ENCODE data around the gene NBEAL2.

DNA sequence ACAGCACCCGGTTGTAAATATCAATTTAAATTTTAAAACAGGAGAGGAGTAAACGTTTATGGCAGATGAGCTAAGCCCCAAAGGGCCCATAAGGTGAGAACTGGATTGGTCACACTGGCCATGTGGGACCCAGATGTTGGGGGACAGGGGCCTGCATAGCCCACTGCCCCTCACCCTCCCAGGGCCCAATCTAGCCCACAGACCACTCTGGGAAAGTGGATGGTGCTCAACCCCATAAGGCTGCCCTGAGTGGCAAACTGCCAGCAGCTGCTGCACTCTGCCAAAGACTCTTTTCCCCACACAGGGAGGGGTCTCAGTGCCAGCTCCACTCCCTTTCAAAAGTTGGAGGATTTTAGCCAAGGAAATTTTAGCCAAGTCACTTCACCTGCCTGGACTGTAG, 45.4 kb upstream of the NBEAL2 start:
- TF ChIP-seq, protein P1, sequence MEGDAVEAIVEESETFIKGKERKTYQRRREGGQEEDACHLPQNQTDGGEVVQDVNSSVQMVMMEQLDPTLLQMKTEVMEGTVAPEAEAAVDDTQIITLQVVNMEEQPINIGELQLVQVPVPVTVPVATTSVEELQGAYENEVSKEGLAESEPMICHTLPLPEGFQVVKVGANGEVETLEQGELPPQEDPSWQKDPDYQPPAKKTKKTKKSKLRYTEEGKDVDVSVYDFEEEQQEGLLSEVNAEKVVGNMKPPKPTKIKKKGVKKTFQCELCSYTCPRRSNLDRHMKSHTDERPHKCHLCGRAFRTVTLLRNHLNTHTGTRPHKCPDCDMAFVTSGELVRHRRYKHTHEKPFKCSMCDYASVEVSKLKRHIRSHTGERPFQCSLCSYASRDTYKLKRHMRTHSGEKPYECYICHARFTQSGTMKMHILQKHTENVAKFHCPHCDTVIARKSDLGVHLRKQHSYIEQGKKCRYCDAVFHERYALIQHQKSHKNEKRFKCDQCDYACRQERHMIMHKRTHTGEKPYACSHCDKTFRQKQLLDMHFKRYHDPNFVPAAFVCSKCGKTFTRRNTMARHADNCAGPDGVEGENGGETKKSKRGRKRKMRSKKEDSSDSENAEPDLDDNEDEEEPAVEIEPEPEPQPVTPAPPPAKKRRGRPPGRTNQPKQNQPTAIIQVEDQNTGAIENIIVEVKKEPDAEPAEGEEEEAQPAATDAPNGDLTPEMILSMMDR (IDR thresholded peaks at IDR 0.05), result no peak
- no peak for TF ChIP-seq POLR2A (IDR thresholded peaks at IDR 0.05)
